ENCODE measurements around the gene SOX15. TPM values are rescaled to one million over a fixed set of nuclear protein-coding genes. Genes with fewer than 3 reads are reported as not detected.
"Not testable (repeated sequence)": the region's sequence is repeated elsewhere in the genome, so short reads cannot be mapped to it uniquely, and the experiment has no call there.

Gene SOX15
- polyA plus RNA-seq, 1 donor from 2014 or later = 0.47 TPM

DNA sequence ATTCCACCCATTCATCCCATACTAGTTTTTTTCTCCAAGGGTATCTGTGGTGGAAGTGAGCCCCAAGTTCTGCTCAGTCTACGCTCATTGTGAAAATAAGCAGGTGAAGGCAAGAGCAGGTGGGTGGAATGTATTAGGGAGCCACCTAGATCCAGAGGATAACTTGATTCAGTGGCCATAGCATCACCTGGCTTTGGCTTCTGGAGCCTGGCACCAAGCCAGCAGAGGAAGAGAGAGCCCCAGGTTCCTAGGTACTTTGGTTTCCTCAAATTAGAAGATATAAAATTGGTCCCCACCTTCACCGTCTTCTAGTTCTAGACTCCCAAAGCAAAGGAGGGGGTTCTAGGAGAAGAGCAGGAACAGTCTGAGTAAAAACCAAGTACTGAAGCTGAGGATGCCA, 20.7 kb upstream of the SOX15 start:
- no peaks in the 10 kb centered on the region for H3K9me2 ChIP-seq (ENCODE audit: insufficient read depth, low read length)
- TF ChIP-seq POLR2AphosphoS5 (IDR thresholded peaks at IDR 0.05) (no peak), RAD21 (conservative IDR thresholded peaks at IDR 0.05) (no peak), MXI1 (conservative IDR thresholded peaks at IDR 0.05; ENCODE audit: poor library complexity, severe bottlenecking) (no peak), SMC3 (conservative IDR thresholded peaks at IDR 0.05; ENCODE audit: poor library complexity) (no peak), TAF1 (IDR thresholded peaks at IDR 0.05; ENCODE audit: low read depth) (no peak), EZH2 (IDR thresholded peaks at IDR 0.05; ENCODE audit: borderline replicate concordance, insufficient read depth, low read length, poor library complexity, severe bottlenecking) (no peak), EP300 (conservative IDR thresholded peaks at IDR 0.05; ENCODE audit: poor library complexity, severe bottlenecking) (no peak)
- TF ChIP-seq, protein P1, sequence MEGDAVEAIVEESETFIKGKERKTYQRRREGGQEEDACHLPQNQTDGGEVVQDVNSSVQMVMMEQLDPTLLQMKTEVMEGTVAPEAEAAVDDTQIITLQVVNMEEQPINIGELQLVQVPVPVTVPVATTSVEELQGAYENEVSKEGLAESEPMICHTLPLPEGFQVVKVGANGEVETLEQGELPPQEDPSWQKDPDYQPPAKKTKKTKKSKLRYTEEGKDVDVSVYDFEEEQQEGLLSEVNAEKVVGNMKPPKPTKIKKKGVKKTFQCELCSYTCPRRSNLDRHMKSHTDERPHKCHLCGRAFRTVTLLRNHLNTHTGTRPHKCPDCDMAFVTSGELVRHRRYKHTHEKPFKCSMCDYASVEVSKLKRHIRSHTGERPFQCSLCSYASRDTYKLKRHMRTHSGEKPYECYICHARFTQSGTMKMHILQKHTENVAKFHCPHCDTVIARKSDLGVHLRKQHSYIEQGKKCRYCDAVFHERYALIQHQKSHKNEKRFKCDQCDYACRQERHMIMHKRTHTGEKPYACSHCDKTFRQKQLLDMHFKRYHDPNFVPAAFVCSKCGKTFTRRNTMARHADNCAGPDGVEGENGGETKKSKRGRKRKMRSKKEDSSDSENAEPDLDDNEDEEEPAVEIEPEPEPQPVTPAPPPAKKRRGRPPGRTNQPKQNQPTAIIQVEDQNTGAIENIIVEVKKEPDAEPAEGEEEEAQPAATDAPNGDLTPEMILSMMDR (IDR thresholded peaks at IDR 0.05; ENCODE audit: poor library complexity, severe bottlenecking) = no peak
- TF ChIP-seq, protein P2, sequence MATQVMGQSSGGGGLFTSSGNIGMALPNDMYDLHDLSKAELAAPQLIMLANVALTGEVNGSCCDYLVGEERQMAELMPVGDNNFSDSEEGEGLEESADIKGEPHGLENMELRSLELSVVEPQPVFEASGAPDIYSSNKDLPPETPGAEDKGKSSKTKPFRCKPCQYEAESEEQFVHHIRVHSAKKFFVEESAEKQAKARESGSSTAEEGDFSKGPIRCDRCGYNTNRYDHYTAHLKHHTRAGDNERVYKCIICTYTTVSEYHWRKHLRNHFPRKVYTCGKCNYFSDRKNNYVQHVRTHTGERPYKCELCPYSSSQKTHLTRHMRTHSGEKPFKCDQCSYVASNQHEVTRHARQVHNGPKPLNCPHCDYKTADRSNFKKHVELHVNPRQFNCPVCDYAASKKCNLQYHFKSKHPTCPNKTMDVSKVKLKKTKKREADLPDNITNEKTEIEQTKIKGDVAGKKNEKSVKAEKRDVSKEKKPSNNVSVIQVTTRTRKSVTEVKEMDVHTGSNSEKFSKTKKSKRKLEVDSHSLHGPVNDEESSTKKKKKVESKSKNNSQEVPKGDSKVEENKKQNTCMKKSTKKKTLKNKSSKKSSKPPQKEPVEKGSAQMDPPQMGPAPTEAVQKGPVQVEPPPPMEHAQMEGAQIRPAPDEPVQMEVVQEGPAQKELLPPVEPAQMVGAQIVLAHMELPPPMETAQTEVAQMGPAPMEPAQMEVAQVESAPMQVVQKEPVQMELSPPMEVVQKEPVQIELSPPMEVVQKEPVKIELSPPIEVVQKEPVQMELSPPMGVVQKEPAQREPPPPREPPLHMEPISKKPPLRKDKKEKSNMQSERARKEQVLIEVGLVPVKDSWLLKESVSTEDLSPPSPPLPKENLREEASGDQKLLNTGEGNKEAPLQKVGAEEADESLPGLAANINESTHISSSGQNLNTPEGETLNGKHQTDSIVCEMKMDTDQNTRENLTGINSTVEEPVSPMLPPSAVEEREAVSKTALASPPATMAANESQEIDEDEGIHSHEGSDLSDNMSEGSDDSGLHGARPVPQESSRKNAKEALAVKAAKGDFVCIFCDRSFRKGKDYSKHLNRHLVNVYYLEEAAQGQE (IDR thresholded peaks at IDR 0.05; ENCODE audit: borderline replicate concordance) = no peak
- no peak overlapping the region for H3K27ac ChIP-seq (ENCODE audit: low read length)
- no peak overlapping the region for H2AFZ ChIP-seq (ENCODE audit: low read depth, low read length)
- H3K79me2 ChIP-seq (replicated peaks; ENCODE audit: insufficient read depth, low read length) = peaks cover 64% of the 10 kb centered on the region
- H3K9me3 ChIP-seq (ENCODE audit: low read length) = no peaks in the 10 kb centered on the region
- H3K36me3 ChIP-seq (ENCODE audit: insufficient read depth, low read length) = no peaks in the 10 kb centered on the region
- no peak overlapping the region for H3K4me2 ChIP-seq (ENCODE audit: low read length)
- H3F3A ChIP-seq (ENCODE audit: insufficient read depth, low read length, poor library complexity, severe bottlenecking) = no peaks in the 10 kb centered on the region
- no peaks in the 10 kb centered on the region for H4K20me1 ChIP-seq (ENCODE audit: insufficient read depth)
- H3K27me3 ChIP-seq (ENCODE audit: insufficient read depth, low read depth, low read length) = no peaks in the 10 kb centered on the region
- no peak overlapping the region for H3K9ac ChIP-seq (ENCODE audit: low read length)
- peak overlapping the region; percentile 22 for H3K4me3 ChIP-seq (ENCODE audit: low read length)

DNA sequence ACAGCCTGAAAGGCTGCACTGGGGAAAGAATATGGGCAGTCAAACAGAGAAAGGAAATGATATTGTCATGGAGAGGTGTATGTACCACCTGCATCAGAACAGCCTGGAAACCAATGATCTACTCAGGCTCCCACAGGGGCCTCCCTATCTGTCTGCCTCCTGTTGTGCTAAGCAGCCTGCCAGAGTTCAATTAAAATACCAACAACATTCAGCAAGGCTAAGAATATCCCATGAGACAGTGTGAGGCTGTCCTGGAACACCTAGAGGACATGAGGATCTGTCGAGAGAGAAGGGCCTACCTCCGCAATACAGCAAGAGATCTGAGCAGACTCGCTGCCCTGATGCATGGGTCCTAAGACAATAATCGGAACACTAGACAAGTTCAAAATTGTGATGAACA, 16.4 kb upstream of the SOX15 start:
- TF ChIP-seq RAD21 (conservative IDR thresholded peaks at IDR 0.05) (no peak), EP300 (conservative IDR thresholded peaks at IDR 0.05; ENCODE audit: poor library complexity, severe bottlenecking) (no peak), EZH2 (IDR thresholded peaks at IDR 0.05; ENCODE audit: borderline replicate concordance, insufficient read depth, low read length, poor library complexity, severe bottlenecking) (no peak), MXI1 (conservative IDR thresholded peaks at IDR 0.05; ENCODE audit: poor library complexity, severe bottlenecking) (no peak)
- TF ChIP-seq, protein P1 (IDR thresholded peaks at IDR 0.05; ENCODE audit: poor library complexity, severe bottlenecking) = no peak
- Histone ChIP-seq H3K36me3 (ENCODE audit: insufficient read depth, low read length) (no peaks in the 10 kb centered on the region), H3K27ac (ENCODE audit: low read length) (no peak overlapping the region), H2AFZ (ENCODE audit: low read depth, low read length) (no peak overlapping the region), H3K9ac (ENCODE audit: low read length) (no peak overlapping the region), H3K27me3 (ENCODE audit: insufficient read depth, low read depth, low read length) (no peaks in the 10 kb centered on the region), H4K20me1 (ENCODE audit: insufficient read depth) (no peaks in the 10 kb centered on the region), H3K4me2 (ENCODE audit: low read length) (no peak overlapping the region), H3K9me2 (ENCODE audit: insufficient read depth, low read length) (no peaks in the 10 kb centered on the region), H3F3A (ENCODE audit: insufficient read depth, low read length, poor library complexity, severe bottlenecking) (no peaks in the 10 kb centered on the region), H3K79me2 (replicated peaks; ENCODE audit: insufficient read depth, low read length) (peaks cover 33% of the 10 kb centered on the region), H3K4me3 (ENCODE audit: low read length) (no peak overlapping the region), H3K9me3 (ENCODE audit: low read length) (no peaks in the 10 kb centered on the region)

DNA sequence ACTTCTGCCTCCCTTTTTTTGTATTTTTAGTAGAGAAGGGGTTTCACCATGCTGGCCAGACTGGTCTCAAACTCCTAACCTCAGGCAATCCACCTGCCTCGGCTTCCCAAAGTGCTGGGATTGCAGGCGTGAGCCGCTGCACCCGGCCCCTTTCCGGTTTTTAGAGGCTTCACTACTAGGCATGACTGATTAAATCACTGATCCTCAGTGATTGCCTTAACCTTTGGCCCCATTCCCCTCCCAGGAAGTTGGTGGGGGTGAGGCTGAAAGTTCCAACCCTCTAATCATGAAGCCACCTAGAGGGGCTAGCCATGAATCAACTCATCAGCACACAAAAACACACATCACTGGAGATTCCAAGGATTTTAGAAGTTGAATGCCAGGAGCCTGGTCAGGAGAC, 7.7 kb upstream of the SOX15 start:
- H2AFZ ChIP-seq (ENCODE audit: low read depth, low read length); H3K79me2 ChIP-seq (replicated peaks; ENCODE audit: insufficient read depth, low read length); H3F3A ChIP-seq (ENCODE audit: insufficient read depth, low read length, poor library complexity, severe bottlenecking); H3K27me3 ChIP-seq (ENCODE audit: insufficient read depth, low read depth, low read length); H3K9me3 ChIP-seq (ENCODE audit: low read length); H3K9me2 ChIP-seq (ENCODE audit: insufficient read depth, low read length); H3K27ac ChIP-seq (ENCODE audit: low read length); H3K4me2 ChIP-seq (ENCODE audit: low read length); H3K4me3 ChIP-seq (ENCODE audit: low read length); H4K20me1 ChIP-seq (ENCODE audit: insufficient read depth); H3K36me3 ChIP-seq (ENCODE audit: insufficient read depth, low read length); H3K9ac ChIP-seq (ENCODE audit: low read length): not testable (repeated sequence)
